Measurements from ENCODE around the gene RGR.
A peak's percentile ranks its signal among the peaks of the same experiment; 100 is the strongest.
"Not testable (repeated sequence)": the region's sequence is repeated elsewhere in the genome, so short reads cannot be mapped to it uniquely, and the experiment has no call there.

RGR gene

DNA sequence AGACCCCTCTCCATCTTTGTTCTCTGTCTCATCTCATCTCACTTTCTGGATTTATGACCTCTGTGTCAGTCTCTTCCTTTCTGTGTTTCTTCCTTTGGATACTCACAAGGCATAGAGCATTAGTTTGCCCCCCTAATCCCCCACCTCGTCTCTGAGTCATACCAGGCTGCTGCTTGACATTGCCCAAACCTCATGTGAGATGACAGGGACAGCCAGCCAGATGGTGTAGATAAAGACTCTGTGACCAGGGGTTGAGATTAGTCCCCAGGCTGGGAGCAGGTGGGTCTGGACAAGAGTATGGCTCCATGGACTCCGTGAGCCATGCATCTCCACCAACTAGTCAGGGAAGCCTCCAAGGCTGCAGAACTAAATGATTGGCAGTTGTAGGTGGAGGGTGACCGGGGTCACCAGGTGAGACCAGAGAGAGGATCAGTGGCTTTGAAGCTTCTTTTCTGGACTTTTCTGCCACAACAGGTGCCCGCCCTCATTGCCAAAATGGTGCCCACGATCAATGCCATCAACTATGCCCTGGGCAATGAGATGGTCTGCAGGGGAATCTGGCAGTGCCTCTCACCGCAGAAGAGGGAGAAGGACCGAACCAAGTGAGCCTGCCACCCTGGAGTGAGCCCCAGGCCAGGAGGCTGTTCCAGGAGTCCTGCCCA is 13.3 kb downstream of the RGR start:
- no peak for DNase-seq (ENCODE audit: low spot score)

DNA sequence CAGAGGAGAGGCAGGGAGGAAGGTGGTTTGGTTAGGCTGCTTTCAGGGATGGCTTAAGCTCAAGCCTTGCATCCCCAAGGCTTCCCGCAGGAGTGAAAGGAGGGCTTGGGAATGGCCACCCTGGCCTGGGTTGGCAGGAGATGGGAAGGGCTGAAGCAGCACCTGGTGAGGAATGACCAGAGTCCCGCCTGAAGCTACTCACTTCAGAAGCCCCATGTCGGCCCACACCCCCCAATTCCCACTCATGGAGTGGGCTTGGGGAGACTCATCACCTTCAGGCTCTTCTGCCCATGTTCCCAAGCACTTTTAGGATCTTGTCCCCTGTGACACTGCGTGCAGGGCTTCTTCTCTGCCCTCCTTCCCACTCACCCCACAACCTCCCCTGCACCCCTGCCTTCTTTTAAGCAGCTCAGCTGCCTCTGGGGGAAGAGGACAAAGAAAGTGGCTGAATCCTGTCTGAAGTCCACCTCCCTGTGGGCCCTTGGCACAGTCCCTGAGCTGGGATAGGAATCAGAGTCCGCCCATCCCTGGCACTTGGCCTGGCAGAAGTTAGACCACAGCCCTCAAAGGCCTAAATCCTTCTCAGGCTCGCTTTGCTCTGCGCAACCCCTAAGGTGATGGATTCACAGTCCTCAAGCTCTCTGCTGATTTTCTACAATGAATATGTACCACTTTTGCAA is 16.5 kb downstream of the RGR start:
- DNase-seq (ENCODE audit: low spot score), result no peak

DNA sequence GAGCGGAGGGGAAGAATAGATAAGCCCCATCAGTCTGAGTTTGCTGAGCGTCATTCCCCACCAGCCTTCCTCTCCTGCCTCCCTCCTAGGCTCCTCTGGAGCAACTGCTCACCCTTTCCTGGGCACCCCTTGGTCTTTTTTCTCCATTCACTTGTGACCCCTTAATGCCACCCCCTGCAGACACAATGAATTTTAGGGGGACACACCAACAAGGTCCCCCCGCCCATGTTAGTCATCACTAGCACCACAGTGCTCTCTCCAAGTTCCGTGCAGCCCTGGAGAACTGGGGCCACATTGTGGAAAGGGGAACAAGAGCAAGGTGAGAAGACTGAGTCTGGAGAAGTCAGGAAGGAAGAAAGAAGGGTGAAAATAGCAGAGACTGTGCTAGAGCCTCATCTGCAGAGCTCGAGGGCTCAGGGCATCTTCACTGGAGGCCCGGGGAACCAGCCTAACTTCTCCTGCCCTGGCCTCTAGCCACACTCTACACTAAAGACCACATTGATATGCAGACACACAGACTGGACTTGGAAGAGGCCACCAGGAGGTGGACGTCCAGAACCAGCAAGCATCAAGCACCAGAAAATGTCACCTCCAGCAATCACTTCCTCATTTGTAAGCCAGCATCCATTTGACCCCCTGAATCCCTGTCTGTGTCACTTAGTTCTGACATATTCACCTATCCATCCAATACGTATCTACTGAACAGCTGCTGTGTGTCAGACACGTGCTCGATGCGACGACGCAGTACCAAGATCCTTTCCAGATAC is 17.5 kb downstream of the RGR start:
- DNase-seq (ENCODE audit: low spot score), result no peak

DNA sequence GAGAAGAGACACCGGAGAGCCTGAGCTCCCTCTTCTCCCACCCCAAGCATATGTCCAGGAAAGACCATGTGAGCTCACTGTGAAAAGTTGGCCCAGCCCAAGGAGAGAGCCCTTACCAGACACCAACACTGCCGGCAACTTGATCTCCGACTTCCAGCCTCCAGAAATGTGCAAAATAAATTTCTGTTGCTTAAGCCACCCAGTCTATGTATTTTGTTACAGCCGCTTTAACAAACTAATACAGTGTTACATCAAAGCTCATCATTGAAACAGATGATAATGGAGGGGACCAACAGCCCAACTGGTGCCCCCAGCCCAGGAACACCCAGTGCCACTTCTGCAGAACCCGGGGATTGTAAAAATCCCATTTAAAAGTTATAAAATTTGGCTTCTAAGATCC is 18.9 kb downstream of the RGR start:
- no peak for DNase-seq (ENCODE audit: low spot score)

DNA sequence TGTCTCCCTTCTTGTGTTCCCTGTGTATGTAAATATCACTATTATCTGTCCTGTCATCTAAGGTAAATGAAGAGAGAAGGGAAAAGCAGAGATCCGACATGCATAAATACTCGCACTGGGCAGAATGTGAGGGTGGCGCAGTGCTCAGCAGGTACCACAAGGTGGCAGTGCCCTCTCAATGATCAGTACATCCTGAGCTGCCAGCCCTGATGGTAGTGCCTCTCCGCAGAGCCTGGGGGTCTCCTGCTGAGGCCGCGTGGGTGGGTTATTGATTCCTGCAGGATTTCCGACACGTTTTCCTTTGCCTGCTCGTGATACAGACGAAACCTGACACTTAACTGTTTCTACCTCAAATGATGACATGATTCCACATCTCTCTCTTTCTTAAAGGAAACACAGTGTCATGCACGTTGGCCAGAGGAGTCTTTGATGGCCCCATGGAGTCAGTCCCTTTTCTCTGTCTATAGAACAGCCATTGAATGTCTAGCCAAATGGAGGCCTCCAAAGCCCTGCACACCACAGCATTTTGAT is 19.8 kb downstream of the RGR start:
- peak; percentile 80 for DNase-seq (ENCODE audit: low spot score)

DNA sequence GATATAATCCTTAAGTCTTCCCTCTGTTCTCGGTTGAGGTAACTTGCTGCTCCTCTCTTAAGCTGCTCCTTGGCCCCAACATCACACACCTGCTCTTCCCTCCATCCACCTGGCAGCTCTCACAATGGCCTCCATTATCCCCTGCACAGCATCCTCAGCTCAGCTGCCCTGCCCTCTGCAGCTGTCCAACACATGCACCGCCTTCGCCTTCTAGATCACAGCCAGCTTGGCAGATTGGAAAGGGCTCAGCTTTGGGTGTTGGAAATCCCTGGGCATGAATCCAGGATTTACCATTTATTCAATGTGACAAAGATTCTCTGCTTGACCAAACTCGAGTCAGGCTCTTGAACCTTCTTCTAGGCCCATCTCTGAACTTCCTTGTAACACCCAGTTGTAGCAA is 20.6 kb downstream of the RGR start:
- peak; percentile 38 for DNase-seq (ENCODE audit: low spot score)

DNA sequence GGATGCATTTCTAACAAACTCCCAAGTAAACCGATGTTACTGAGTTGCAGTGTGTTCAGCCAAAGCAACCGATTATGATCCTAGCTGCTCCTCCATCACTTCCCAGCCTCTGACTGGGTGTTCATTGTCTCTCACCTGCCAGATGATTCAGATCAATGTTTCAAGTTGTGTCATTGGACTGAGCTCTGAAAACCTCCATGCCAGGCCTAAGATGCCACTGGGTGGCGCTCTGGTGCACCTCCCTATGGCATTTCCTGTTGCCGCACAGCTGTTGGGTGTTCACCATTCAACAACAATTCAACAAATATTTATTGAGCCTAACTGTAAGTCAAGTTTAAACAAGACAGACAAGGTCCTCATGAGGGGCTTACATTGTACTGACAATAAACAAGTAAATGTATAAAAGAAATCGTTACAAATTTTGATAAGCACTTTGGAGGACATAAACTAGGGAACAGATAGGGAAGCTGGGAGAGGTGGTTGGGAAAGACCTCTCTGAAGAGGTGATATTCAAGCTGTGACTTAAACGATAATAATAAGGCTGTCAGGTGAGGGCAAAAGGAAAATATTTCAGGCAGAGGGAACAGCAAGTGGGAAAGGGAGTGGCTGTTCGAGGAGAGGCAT is 22.8 kb downstream of the RGR start:
- no peak for DNase-seq (ENCODE audit: low spot score)

DNA sequence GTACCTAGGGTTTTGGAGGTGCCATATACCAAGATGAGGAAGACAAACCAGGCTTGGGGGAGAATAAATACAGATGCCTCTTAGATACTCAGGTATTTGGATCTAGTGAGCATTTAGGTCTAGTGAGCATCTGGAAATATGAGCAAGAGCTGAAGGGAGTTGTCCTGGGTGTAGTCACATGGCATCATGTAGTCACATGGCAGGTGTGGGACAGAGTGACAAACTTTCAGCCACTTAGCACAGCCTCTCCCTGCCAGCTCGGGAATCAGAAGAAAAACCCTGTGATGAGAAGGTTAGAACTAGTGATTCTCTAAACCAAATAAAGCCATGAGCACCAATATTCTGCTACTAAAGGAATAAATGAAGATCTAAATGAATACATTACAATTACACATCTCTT is 24.3 kb downstream of the RGR start:
- DNase-seq (ENCODE audit: low spot score), result no peak

DNA sequence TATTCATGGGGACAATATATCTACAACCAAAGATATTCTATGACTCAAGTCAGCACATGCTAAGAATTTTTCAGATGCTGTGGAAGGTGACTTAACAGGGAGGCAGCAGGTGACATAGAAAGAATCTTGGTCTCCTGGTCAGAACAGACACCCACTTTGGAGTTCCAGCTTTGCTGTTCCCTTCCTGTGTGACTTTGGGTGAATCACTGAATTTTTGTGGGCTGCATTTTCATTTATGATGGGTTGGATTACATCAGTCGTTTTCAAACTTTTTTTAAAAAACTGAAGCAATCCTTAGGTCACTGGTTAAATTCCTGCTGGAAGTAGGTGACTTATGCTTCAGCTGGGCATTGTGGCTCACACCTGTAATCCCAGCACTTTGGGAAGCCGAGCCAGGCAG is 24.9 kb downstream of the RGR start:
- DNase-seq (ENCODE audit: low spot score), result no peak

DNA sequence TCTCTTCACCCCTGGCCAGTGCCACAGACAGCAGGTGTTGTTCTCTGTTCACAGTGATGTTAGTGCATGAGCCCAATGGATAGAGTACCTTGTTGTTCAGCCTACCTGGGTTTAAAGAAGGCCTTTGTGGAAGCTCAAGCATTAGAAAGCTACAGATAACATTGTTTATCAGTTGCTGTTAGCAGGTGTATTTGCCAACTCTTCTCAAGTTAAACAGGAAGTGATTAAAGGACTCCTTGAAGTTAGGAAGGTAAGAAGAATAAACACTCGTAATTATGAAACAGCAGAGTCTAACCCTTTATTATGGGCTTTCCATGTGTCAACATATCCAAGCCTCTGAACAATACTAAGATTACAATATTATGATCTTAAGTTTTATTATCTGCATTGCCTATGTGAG is 25.9 kb downstream of the RGR start:
- DNase-seq (ENCODE audit: low spot score), result no peak

DNA sequence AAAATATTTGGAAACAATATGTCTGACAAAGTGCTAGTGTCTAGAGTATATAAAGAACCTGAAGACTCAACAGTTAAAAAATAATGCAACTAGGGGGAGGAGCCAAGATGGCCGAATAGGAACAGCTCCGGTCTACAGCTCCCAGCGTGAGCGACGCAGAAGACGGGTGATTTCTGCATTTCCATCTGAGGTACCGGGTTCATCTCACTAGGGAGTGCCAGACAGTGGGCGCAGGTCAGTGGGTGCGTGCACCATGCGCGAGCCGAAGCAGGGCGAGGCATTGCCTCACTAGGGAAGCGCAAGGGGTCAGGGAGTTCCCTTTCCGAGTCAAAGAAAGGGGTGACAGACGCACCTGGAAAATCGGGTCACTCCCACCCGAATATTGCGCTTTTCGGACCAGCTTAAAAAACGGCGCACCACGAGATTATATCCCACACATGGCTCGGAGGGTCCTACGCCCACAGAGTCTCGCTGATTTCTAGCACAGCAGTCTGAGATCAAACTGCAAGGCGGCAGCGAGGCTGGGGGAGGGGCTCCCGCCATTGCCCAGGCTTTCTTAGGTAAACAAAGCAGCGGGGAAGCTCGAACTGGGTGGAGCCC is 35.1 kb downstream of the RGR start:
- not testable (repeated sequence) for DNase-seq (ENCODE audit: low spot score)

DNA sequence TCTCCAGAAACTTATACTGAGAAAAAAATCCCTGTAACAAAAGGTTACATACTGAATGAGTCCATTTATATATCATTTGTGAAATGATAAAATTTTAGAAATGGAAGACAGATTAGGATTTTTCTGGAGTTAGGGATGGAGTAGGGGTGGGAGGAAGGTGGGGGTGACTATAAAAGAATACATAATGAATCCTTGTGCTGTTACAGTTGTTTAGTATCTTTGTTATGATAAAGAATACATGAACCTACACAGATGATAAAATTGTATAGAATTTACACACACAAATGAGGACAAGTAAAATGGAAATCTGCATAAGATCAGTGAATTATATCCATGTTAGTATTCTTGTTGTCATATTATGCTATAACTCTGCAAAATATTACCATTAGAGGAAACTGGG is 41.8 kb downstream of the RGR start:
- no peak for DNase-seq (ENCODE audit: low spot score)

DNA sequence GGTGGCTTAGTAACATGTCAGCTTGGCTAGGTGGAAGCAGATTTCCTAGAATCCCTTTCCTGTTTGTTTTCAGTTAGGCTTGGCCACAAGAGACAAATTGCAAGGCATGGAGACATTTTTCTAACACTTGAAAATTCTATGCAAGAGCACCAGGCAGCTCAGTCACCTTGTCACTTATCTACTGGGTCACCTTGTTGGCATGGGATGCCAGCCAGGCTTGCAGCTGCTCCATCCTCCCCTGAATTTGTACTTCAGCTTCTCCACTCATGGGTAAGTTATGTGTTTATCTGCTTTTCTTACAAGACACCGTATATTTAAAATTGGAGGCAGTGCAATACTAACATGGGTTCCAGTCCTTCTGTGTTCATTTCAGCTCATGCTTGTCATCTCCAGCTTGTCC is 43.3 kb downstream of the RGR start:
- DNase-seq (ENCODE audit: low spot score), result no peak

DNA sequence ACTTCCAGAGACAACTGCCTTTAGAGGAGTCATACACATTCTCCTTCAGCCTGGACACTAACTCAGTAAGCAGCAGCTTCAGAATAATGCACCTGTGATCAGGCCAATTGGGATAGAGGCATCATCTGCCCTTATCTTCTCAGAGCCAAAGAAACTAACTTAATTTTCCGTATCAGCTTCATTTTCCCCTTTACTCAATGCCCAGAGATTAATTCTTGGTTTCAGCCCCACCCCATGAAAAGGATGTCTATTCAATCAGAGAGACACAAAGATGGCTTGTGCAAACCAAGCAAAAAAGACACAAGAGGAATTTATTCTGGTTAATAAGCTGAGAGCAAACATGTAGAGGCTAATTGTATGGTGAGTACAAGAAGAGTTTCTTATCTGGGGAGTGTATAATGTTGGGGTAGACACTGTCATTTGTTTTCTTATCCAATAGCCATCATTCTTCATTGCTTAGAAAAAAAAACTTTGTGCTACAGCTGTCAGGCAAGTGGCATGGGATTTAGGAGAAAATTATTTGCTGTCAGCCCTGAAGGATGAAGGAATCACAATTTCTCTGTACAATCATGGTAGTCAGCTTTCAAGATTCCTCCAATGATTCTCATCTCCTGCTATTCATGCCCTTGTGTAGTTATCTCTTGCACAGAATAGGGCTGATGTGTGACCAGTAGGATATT is 44.8 kb downstream of the RGR start:
- DNase-seq (ENCODE audit: low spot score), result no peak

DNA sequence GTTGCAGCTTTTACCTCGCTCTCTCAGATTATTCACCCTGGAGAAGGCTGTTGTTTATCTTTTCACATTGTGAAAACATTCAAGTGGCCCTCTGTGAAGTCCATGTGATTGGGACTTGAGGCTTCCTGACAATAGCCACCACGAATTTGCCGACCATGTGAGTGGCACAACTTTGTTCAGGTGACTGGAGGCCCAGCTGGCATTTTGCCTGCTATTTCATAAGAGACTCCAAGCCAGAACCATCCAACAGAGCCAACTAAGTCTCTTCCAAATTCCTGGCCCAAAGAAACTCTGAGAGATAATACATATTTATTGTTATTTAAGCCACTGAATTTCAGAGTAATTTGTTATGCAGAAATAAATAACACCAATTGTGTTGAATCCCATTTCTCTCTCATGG is 45.4 kb downstream of the RGR start:
- DNase-seq (ENCODE audit: low spot score), result no peak

DNA sequence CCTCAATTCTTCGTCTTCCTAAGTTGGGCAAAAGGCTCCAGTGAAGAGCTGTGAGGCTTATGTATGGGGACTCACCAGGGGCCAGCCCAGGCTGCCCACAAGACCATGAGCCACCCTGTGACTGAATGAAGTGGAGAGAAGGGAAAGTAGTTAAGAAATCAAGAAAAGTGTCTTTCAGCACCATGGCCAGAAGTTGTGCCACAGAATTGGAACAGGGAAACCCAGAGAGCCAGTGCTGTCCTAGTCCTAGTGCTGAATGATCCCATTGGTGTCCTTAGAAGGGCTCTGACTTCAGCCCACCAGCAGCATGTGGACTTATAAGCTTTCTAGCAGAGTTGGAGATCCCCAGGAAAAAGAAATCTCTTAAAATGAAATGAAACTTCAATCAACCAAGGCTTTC is 46.5 kb downstream of the RGR start:
- DNase-seq (ENCODE audit: low spot score), result no peak

DNA sequence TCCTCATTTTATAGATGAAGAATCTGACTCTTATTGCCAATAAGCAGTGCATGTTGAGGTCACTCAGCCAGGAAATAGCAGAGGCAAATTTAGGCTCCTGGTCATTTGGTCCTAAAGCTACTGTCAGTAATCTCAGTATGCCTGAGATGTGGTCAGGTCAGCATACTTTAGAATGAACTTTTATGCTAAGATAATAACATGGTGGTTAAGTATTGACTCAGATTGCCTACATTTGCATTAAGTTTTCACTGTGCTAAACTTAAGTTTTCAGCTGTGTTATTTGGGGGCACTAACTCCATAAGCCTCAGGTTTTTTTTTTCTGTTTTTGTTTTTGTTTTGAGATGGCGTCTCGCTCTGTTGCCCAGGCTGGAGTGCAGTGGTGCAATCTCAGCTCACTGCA is 47.6 kb downstream of the RGR start:
- DNase-seq (ENCODE audit: low spot score), result no peak

DNA sequence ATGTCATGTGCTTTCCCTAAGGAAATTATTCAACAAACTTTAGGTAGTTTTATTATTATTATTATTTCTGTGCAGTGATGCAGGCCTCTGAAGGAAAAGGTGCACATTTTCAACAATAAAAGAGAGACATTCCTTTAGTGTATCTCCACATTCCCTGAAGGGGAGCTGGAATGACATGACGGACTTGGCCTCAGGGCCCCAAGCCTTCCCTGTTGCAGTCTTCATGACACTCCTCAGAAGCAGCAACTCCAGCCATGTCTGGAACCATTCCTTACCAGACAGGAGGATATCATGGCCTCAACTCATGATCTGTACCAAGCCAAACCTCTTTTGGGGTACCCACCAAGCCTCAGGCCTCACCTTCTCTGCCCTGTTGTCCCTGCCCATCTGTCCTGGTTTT is 48.3 kb downstream of the RGR start:
- no peak for DNase-seq (ENCODE audit: low spot score)

DNA sequence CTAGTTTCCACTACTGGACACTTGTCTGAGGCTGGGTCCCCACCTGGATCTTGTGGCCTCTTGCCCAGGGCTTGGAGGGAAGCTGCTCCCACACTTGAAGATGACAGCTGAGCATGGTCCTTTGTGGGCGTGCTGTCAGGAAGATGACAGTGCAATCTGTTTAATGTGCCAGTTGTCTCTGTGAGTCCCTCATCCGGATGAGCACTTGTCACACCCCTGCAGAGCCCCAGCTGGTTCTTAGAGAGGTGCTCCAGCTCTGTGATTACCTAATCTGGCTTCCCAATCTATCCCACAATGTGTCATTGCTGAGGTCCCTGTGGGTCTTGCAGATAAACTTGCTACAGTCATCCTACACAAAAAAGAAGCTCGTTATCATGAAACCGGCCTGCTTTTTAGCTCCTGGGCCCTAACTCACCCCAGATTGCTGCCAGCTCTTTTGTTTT is 48.7 kb downstream of the RGR start:
- no peak for DNase-seq (ENCODE audit: low spot score)

DNA sequence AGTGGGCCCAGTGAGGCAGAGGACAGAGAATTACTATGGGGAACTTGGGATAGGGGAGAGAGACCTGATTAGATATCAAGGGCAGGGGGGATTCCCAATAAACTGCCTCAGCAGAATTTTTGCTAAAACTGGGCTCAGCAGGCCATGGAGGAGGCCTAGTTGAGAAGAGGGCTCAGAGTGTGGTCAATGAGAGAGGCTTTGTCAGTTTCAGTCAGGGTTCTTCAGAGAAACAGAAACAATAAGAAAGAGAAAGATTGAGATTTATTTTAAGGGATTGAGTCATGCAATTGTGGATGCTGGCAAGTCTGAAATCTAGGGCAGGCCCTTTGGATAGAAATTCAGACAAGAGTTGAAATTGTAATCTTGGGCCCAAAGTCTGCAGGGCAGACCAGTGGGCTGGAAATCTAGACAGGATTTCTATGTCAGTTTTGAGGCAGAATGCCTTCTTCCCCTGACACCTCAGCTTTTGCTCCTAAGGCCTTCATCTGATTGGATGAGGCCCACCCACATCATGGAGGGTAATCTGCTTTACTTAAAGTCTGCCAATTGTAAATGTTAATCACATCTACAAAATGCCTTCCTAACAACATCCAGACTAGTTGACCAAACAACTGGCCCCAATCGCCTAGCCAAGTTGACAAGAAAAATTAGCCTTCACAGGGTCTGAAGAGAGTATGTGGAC is 50.1 kb downstream of the RGR start:
- DNase-seq (ENCODE audit: low spot score), result no peak
